ENCODE data around the gene AQP4.

GRCh38 chr18:26867471-26867870, 2.0 kb upstream of the AQP4 start:
- TF ChIP-seq CTCF (conservative IDR thresholded peaks at IDR 0.05; ENCODE audit: low read length) (no peak), EZH2phosphoT487 (IDR thresholded peaks at IDR 0.05; ENCODE audit: borderline replicate concordance, low read depth, low read length) (no peak)

All from OCI-LY7 (cell line).